Sigmoid colon (tissue), 4 donors: ENCODE measurements around the gene GPHN.

Experiments used
- EP300 ChIP-seq, 4 donors: sonication (generic); formaldehyde crosslinking; IDR thresholded peaks; one replicate each; pipeline ENCODE4 v1.6.1; 2017; ENCODE audit warnings: antibody characterized with exemption in 4 of 4
- TF ChIP-seq, protein P1 (sequence below), 4 experiments: fragments of 450-650 bp in 3 of 4; fragments of 200-600 bp in 1 of 4; IDR thresholded peaks; one replicate each; pipeline ENCODE4 v1.5.1; 2016 to 2019; ENCODE audit warnings: antibody characterized with exemption in 4 of 4, mild to moderate bottlenecking in 3 of 4, moderate library complexity in 2 of 4

DNA sequence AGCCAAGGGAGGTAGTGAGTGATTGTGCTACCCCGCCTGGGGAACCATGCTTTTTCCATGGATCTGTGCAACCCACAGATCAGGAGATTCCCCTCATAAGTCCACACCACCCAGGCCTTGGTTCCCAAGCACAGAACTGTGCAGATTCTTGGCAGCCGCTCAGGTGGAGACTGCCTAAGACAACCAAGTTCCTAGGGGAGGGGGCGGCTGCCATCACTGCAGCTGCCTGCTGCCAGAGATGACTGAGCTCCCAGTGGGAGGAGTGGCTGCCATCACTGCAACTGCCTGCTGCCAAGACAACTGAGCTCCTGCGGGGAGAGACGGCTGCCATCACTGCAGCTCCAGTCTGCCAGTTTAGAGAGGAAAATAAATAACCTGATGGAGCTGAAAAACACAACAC, 542.9 kb downstream of the GPHN start:
- TF ChIP-seq, protein P1, sequence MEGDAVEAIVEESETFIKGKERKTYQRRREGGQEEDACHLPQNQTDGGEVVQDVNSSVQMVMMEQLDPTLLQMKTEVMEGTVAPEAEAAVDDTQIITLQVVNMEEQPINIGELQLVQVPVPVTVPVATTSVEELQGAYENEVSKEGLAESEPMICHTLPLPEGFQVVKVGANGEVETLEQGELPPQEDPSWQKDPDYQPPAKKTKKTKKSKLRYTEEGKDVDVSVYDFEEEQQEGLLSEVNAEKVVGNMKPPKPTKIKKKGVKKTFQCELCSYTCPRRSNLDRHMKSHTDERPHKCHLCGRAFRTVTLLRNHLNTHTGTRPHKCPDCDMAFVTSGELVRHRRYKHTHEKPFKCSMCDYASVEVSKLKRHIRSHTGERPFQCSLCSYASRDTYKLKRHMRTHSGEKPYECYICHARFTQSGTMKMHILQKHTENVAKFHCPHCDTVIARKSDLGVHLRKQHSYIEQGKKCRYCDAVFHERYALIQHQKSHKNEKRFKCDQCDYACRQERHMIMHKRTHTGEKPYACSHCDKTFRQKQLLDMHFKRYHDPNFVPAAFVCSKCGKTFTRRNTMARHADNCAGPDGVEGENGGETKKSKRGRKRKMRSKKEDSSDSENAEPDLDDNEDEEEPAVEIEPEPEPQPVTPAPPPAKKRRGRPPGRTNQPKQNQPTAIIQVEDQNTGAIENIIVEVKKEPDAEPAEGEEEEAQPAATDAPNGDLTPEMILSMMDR (IDR thresholded peaks at IDR 0.05) = no peak
- no peak for TF ChIP-seq EP300 (IDR thresholded peaks at IDR 0.05)
